A673 (cell line): ENCODE data around the gene TNFAIP8.

Source experiments
- CTCF ChIP-seq: fragments of 300-800, 200-600 bp; sonication (generic); conservative IDR thresholded peaks from 2 replicates; pipeline ENCODE4 v1.5.1; 2017; ENCODE audit warnings: low read depth, mild to moderate bottlenecking, antibody characterized with exemption, low read length, moderate library complexity, mixed read lengths
- EZH2 ChIP-seq: fragments of 200-600 bp; sonication (generic); IDR thresholded peaks from 2 replicates; pipeline ENCODE4 v1.6.1; 2017; ENCODE audit warnings: borderline replicate concordance, low read depth, mild to moderate bottlenecking, mixed read lengths, antibody characterized with exemption, low read length; ENCODE audit not compliant: poor library complexity, severe bottlenecking

DNA sequence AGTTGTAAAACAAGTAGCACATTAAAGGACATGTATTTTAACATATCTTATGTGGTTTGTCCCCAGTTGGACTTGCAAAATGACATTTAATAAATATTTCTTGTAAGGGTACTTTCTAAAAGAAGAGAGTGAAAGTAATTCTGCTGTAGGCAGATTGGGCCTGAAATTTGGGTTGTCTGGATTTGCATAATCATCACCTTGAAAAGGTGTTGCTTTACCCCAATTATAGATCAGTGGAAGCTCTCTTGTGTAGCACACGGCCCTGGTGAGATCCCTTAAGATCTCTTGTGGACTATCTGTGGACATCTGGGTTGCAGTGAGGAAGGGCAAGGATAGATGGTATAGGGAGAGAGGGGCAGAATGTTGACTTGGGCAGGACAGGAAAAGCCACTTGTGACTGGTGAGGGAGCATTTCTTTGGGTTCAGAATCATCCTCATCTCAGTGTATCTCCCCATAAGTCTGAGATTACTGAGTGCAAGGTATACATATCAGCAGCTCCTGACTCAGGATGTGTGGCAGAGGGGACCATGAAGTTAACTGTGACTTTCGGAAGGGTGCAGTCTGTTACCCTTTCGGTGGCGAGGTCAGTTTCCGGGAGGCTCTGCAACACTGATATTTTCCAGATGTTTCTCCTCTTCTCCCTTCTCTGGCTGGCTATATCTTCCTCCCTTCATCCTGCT is 2.0 kb upstream of the TNFAIP8 start:
- TF ChIP-seq CTCF (no peak), EZH2 (no peak)
